HepG2 (cell line): ENCODE measurements around the gene C5. TPM values are rescaled to one million over a fixed set of nuclear protein-coding genes. Genes with fewer than 3 reads are reported as not detected.

Experiments
- ATAC-seq: fragments of 200-7000 bp; cut with Tn5 transposase; 3 replicates; pipeline ENCODE4 v1.9.1; 2020; ENCODE audit warnings: mild to moderate bottlenecking, moderate library complexity
- BruUV-seq: library from RNA; stranded (reverse); fragments of 400-500 nt; replicated peaks from 2 replicates; lab custom pipeline; 2021; lab: Mats Ljungman, UMichigan
- CTCF ChIA-PET: fragments of 300-600 bp; formaldehyde crosslinking; extraction: SDS; loops from one replicate; lab custom pipeline; 2021; ENCODE audit warnings: low total read pairs, inconsistent platforms, low intra/inter-chr PET ratio; lab: Yijun Ruan, JAX
- POLR2A ChIA-PET: fragments of 350-600 bp; sonication (Branson Sonifier 250); formaldehyde crosslinking; loops from one replicate; lab custom pipeline; 2020; ENCODE audit warnings: antibody characterized with exemption, inconsistent platforms; lab: Yijun Ruan, JAX
- DNase-seq: peaks from one replicate; pipeline ENCODE4 v3.0.0-alpha.2; 2015; ENCODE audit warnings: low spot score
- FAIRE-seq: peaks from 3 replicates; lab custom pipeline; 2011; peaks lifted over from hg19 to GRCh38; lab: Jason Lieb, UNC
- H2AFZ ChIP-seq: one replicate; pipeline ENCODE4 v1.6.1; 2011; ENCODE audit warnings: low read length, inconsistent platforms
- H3K27ac ChIP-seq: fragments of 300-600 bp; 3 replicates; pipeline ENCODE4 v1.8.0; 2011; ENCODE audit warnings: mixed run types, mild to moderate bottlenecking, mixed read lengths, low read length, inconsistent platforms; ENCODE audit not compliant: insufficient read depth; ENCODE audit errors: extremely low read length
- H3K27me3 ChIP-seq, 2 experiments: fragments of 200-600 bp in 1 of 2; 2 replicates in 1 of 2; 3 replicates in 1 of 2; pipeline versions ENCODE4 v1.6.0 to v1.8.0; 2011; ENCODE audit warnings: low read length in 2 of 2, mild to moderate bottlenecking in 2 of 2, moderate library complexity in 2 of 2, inconsistent platforms in 1 of 2; ENCODE audit not compliant: insufficient read depth in 2 of 2, control insufficient read depth in 1 of 2
- H3K36me3 ChIP-seq, 2 experiments: fragments of 200-600 bp in 1 of 2; replicated peaks in 1 of 2; 2 replicates in 1 of 2; 3 replicates in 1 of 2; pipeline versions ENCODE4 v1.5.1 to v1.8.0; 2011; ENCODE audit warnings: low read length in 2 of 2, inconsistent platforms in 1 of 2; ENCODE audit not compliant: insufficient read depth in 2 of 2, control insufficient read depth in 1 of 2
- H3K4me1 ChIP-seq: 2 replicates; pipeline ENCODE4 v1.5.1; 2012; ENCODE audit warnings: low read length, inconsistent platforms; ENCODE audit not compliant: insufficient read depth
- H3K4me2 ChIP-seq: 2 replicates; pipeline ENCODE4 v1.6.0; 2011; ENCODE audit warnings: low read depth, low read length, inconsistent platforms
- H3K4me3 ChIP-seq, 3 experiments: fragments of 200-600 bp in 1 of 3; sonication (generic), shearing (Covaris generic) in 1 of 3; replicated peaks in 1 of 3; 2 replicates each; pipeline ENCODE4 v1.5.1; 2011 to 2016; ENCODE audit warnings: low read length in 3 of 3, inconsistent platforms in 2 of 3, low read depth in 2 of 3, mild to moderate bottlenecking in 2 of 3, control low read depth in 1 of 3, mixed read lengths in 1 of 3; ENCODE audit not compliant: insufficient read depth in 1 of 3
- H3K79me2 ChIP-seq: one replicate; pipeline ENCODE4 v1.6.1; 2011; ENCODE audit warnings: low read length, inconsistent platforms; ENCODE audit not compliant: insufficient read depth
- H3K9ac ChIP-seq: 2 replicates; pipeline ENCODE4 v1.6.0; 2011; ENCODE audit warnings: mild to moderate bottlenecking, low read depth, low read length, inconsistent platforms; ENCODE audit not compliant: insufficient read depth
- H3K9me3 ChIP-seq: 2 replicates; pipeline ENCODE4 v1.5.1; 2012; ENCODE audit warnings: mild to moderate bottlenecking, low read length
- H4K20me1 ChIP-seq: 2 replicates; pipeline ENCODE4 v1.6.0; 2011; ENCODE audit warnings: inconsistent platforms, mild to moderate bottlenecking, low read length, moderate library complexity; ENCODE audit not compliant: insufficient read depth
- ATF7 ChIP-seq, 2 experiments: fragments of 450-650 bp in 1 of 2; sonication (generic) in 1 of 2; formaldehyde crosslinking in 1 of 2; IDR thresholded peaks; 2 replicates each; pipeline versions ENCODE4 v1.4.0 to v1.6.1; 2016 to 2020; ENCODE audit warnings: antibody characterized with exemption in 1 of 2, mild to moderate bottlenecking in 1 of 2, missing genetic modification reagents in 1 of 2
- CEBPB ChIP-seq: IDR thresholded peaks from 2 replicates; pipeline ENCODE4 v1.6.1; 2011; ENCODE audit warnings: low read depth, low read length, improper control_type of control experiment, borderline replicate concordance
- GABPB1 ChIP-seq: IDR thresholded peaks from 2 replicates; pipeline ENCODE4 v1.6.1; 2016; ENCODE audit warnings: mild to moderate bottlenecking, missing genetic modification reagents, moderate library complexity, missing compliant biosample characterization
- HCFC1 ChIP-seq: fragments of 150-350 bp; IDR thresholded peaks from 2 replicates; pipeline ENCODE4 v1.6.1; 2014; ENCODE audit warnings: low read depth, low read length
- JARID2 ChIP-seq: sonication (generic); formaldehyde crosslinking; IDR thresholded peaks from 2 replicates; pipeline ENCODE4 v1.8.1; 2023; ENCODE audit warnings: missing genetic modification reagents, inconsistent platforms; ENCODE audit not compliant: insufficient replicate concordance
- NR2F2 ChIP-seq: IDR thresholded peaks from 2 replicates; pipeline ENCODE4 v1.6.1; 2012; ENCODE audit warnings: low read depth, inconsistent platforms, borderline replicate concordance
- SIX1 ChIP-seq: sonication (generic); formaldehyde crosslinking; IDR thresholded peaks from 2 replicates; pipeline ENCODE4 v1.4.0; 2020; ENCODE audit warnings: missing genetic modification reagents, borderline replicate concordance
- SMAD1 ChIP-seq: sonication (generic); formaldehyde crosslinking; IDR thresholded peaks from 2 replicates; pipeline ENCODE4 v1.4.0; 2020; ENCODE audit warnings: missing genetic modification reagents, low read depth, mild to moderate bottlenecking, borderline replicate concordance
- ZNF878 ChIP-seq: sonication (generic); formaldehyde crosslinking; IDR thresholded peaks from 2 replicates; pipeline ENCODE4 v1.8.1; 2023; ENCODE audit warnings: mild to moderate bottlenecking, missing genetic modification reagents, moderate library complexity
- WGBS: methylation state at CpG from one replicate; pipeline ENCODE4 v1.1.6; 2017; ENCODE audit warnings: low lambda C conversion rate; 5-methylcytosine and 5-hydroxymethylcytosine counted together
- in situ Hi-C: cut with HindIII; loops from 2 replicates; pipeline ENCODE4 v1.10.0; 2017; ENCODE audit warnings: low pct_unique_long_range_greater_than_20kb; ENCODE audit not compliant: extremely low pct_ligation_motif_present
- intact Hi-C: fragments of 100-400 bp; cut with micrococcal nuclease; formaldehyde crosslinking; loops from one replicate; pipeline ENCODE4 v1.10.0; 2022; ENCODE audit not compliant: unreplicated experiment
- polyA plus RNA-seq, 8 experiments: library from polyadenylated mRNA; depleted of rRNA in 3 of 8; stranded (reverse) in 7 of 8; unstranded in 1 of 8; fragments of >200 nt; fragmentation: Illumina TruSeq in 4 of 8; extraction: Trizol in 4 of 8; gene quantifications; 2 replicates each; pipeline versions ENCODE4 v1.2.1 to v1.2.3, GENCODE V29; 2011 to 2016; ENCODE audit warnings: low read depth in 4 of 8, missing spikeins in 1 of 8, mixed read lengths in 1 of 8; ENCODE audit not compliant: insufficient read depth in 1 of 8
- total RNA-seq, 5 experiments: library from RNA; depleted of rRNA; stranded (reverse); fragments of >200 nt; fragmentation: Illumina TruSeq; extraction: Trizol; gene quantifications; 2 replicates each; pipeline ENCODE4 v1.2.3, GENCODE V29; 2016; ENCODE audit warnings: low read depth in 1 of 5

Gene C5
- total and polyA plus RNA-seq, 2 of the 13 experiments (the other 11 are each of a cell fraction or from before 2014, with no cell fraction given) = 57.6 to 192 TPM

GRCh38 chr9:121021301-121021700, 28.8 kb downstream of the C5 start:
- no peak for ATAC-seq
- H2AFZ ChIP-seq = no peak overlapping the region
- H3K79me2 ChIP-seq = no peaks in the 10 kb centered on the region
- CTCF ChIA-PET = no interaction called here
- no peaks in the 10 kb centered on the region for H3K27me3 ChIP-seq
- peaks cover 4% of the 10 kb centered on the region for H3K4me1 ChIP-seq
- H3K4me3 ChIP-seq = no peak overlapping the region
- intact Hi-C loops = no loop called here
- no peaks in the 10 kb centered on the region for H3K9me3 ChIP-seq
- H4K20me1 ChIP-seq = no peaks in the 10 kb centered on the region
- peaks cover 21 to 57% of the 10 kb centered on the region in 2 experiments for H3K36me3 ChIP-seq
- FAIRE-seq = no peak
- no peak overlapping the region for H3K9ac ChIP-seq
- DNase-seq = no peak
- BruUV-seq = no TSS peak
- no peak for TF ChIP-seq NR2F2
- TF ChIP-seq, all 625 proteins: peak for 0
- 96% methylated on average over 4 of the region's 4 CpGs for WGBS
- H3K27ac ChIP-seq = no peak overlapping the region
- POLR2A ChIA-PET = no interaction called here
- no peak overlapping the region for H3K4me2 ChIP-seq
- in situ Hi-C loops = no loop called here

GRCh38 chr9:121019273-121019672, 30.8 kb downstream of the C5 start:
- no TSS peak for BruUV-seq
- POLR2A ChIA-PET = no interaction called here
- FAIRE-seq (no peak), DNase-seq (no peak)
- Histone ChIP-seq H3K9me3 (no peaks in the 10 kb centered on the region), H3K4me3 (no peak overlapping the region), H3K4me1 (no peaks in the 10 kb centered on the region), H4K20me1 (no peaks in the 10 kb centered on the region), H3K9ac (no peak overlapping the region)
- intact Hi-C loops = no loop called here
- CTCF ChIA-PET = no interaction called here
- peak; percentile 41; the same call in 1 of the 2 replicates for TF ChIP-seq ATF7 (IDR thresholded peaks at IDR 0.05)
- no peak for TF ChIP-seq ATF7 (CRISPR knock-in tag; IDR thresholded peaks at IDR 0.05)
- TF ChIP-seq ZNF878 = no peak
- TF ChIP-seq HCFC1 = no peak
- TF ChIP-seq GABPB1 (CRISPR knock-in tag) = no peak
- TF ChIP-seq SMAD1 (CRISPR knock-in tag) = no peak
- TF ChIP-seq CEBPB = peak; percentile 4; the same call in 1 of the 2 replicates
- TF ChIP-seq JARID2 (CRISPR knock-in tag) = no peak
- TF ChIP-seq SIX1 (CRISPR knock-in tag) = no peak
- TF ChIP-seq, all 625 proteins: peak for 2
- peaks cover 23 to 62% of the 10 kb centered on the region in 2 experiments for H3K36me3 ChIP-seq
- in situ Hi-C loops = no loop called here
- no peak overlapping the region for H3K4me2 ChIP-seq
- ATAC-seq = no peak
- no peaks in the 10 kb centered on the region for H3K27me3 ChIP-seq
- 77% methylated on average over 5 of the region's 5 CpGs for WGBS
- no peak overlapping the region for H3K27ac ChIP-seq
- no peaks in the 10 kb centered on the region for H3K79me2 ChIP-seq
- H2AFZ ChIP-seq = no peak overlapping the region
